AG09309 (cell line): ENCODE data around the gene KCNS3.

ENCODE experiments used
- DNase-seq: peaks from one replicate; pipeline ENCODE4 v3.0.0-alpha.2; 2010; ENCODE audit warnings: low read depth
- H3K4me3 ChIP-seq: 2 replicates; pipeline ENCODE4 v1.5.1; 2011; ENCODE audit warnings: mild to moderate bottlenecking, low read depth, low read length, moderate library complexity; ENCODE audit not compliant: control insufficient read depth
- TF ChIP-seq, protein P1 (sequence below): IDR thresholded peaks from 2 replicates; pipeline ENCODE4 v1.5.1; 2011; ENCODE audit warnings: mild to moderate bottlenecking, low read depth, low read length, inconsistent platforms; ENCODE audit not compliant: insufficient read depth, control insufficient read depth; ENCODE audit errors: missing control alignments

Gene KCNS3

DNA sequence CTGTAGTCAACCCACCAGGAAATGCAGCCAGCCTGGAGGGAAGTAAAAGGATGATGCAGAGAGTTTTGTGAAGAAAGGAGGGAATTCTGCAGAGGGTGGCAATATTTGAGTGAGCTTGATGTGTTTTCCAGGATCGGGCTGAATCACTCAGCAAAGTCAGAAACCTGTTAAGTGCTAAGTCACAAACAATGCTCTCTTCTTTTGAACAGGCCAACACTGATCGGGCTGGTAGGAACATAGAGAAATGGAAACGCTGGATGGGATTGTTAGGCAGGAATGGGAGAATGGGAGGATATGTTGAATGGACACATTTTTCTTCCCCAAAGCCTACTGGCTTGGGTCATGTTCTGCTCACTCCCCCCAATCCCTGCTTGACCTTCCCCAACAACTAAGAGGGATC, 36.6 kb downstream of the KCNS3 start:
- no peak overlapping the region for H3K4me3 ChIP-seq
- DNase-seq, result no peak
- TF ChIP-seq, protein P1, sequence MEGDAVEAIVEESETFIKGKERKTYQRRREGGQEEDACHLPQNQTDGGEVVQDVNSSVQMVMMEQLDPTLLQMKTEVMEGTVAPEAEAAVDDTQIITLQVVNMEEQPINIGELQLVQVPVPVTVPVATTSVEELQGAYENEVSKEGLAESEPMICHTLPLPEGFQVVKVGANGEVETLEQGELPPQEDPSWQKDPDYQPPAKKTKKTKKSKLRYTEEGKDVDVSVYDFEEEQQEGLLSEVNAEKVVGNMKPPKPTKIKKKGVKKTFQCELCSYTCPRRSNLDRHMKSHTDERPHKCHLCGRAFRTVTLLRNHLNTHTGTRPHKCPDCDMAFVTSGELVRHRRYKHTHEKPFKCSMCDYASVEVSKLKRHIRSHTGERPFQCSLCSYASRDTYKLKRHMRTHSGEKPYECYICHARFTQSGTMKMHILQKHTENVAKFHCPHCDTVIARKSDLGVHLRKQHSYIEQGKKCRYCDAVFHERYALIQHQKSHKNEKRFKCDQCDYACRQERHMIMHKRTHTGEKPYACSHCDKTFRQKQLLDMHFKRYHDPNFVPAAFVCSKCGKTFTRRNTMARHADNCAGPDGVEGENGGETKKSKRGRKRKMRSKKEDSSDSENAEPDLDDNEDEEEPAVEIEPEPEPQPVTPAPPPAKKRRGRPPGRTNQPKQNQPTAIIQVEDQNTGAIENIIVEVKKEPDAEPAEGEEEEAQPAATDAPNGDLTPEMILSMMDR, result no peak

DNA sequence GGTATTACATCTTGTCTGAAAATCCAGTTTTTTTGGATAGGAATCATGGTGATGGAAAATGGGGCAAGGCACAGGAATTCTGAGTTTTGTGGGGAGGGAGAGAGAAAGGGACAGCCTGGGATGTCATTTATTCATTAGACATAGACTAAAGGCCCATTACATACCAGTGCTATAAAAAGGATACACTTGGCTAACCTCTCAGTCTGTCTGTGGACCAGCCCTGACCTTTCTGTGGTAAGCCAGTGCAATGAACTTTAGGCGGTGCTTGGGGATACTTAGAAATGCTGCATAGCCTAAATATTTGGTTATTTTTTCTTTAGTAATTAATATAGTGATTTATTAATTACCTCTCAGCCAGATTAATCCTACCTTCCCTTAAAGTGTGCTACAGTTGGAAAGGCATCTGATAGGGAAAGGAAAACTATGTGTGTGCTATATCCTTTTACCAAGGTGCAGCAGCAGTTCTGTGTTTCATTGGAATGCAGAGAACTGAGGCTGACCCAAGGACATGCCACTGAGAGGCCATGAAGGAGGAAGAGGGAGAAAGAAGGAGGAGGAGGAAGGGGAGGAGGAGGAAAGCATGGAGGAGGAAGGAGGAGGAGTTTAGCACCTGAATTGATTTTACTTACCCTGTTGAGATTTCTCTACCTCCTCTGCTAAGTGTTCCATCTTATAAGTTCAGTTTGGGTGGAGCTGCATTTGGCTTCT, 37.5 kb downstream of the KCNS3 start:
- DNase-seq, result no peak
- H3K4me3 ChIP-seq, result no peak overlapping the region
- TF ChIP-seq, protein P1, result no peak

DNA sequence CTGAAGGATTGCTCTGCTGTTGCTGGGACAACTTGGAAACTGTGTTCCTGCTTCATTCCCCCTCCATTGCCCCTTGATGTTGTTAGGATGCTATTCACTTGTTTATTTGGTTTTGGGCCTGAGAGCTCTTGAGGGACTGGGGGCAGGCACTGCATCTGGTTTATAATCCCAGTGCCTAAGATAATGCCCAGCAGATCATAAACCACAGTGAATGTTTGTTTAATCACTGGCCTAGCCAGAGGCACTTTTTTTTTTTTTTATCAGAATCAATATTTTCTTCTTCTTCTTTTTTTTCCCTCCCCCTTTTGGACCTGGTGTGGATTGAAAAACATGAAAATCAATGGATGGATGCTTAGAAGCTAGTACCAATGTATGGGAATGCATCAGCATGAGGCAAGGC, 38.1 kb downstream of the KCNS3 start:
- no peak for DNase-seq
- TF ChIP-seq, protein P1, result no peak
- H3K4me3 ChIP-seq, result no peak overlapping the region

DNA sequence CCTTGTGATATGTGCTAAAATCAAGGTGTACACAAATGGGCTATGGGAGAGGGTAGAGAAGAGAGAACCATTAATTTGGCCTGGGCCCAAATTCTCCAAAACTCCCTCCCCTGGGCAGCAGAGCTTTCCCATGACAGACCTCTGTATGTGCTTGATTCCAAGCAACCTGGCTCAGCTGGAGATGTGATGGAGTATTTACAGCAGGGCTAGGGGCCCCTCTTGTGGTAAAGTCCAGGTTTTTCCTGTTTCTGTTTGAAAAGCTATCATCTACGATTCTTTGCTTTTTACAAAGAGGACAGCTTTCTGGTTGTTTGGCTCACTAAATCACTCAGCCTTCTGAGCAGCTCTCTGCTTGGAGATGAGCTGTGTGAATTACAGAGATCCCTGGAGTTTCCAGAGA, 40.3 kb downstream of the KCNS3 start:
- TF ChIP-seq, protein P1, result no peak
- no peak for DNase-seq
- H3K4me3 ChIP-seq, result no peak overlapping the region

DNA sequence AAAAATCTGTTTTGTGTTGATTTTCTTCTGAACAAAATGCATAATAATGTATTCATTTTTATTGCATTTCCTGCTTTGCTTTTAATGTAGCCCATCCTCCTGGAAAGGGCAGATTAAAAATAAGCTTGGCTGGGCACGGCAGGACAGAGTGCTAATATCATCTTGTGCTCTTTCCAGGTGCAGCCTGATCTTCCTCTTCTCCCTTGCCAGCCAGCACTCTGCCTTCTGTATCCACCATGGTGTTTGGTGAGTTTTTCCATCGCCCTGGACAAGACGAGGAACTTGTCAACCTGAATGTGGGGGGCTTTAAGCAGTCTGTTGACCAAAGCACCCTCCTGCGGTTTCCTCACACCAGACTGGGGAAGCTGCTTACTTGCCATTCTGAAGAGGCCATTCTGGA, 52.3 kb downstream of the KCNS3 start:
- TF ChIP-seq, protein P1, result no peak
- no peak for DNase-seq
- H3K4me3 ChIP-seq, result no peak overlapping the region

DNA sequence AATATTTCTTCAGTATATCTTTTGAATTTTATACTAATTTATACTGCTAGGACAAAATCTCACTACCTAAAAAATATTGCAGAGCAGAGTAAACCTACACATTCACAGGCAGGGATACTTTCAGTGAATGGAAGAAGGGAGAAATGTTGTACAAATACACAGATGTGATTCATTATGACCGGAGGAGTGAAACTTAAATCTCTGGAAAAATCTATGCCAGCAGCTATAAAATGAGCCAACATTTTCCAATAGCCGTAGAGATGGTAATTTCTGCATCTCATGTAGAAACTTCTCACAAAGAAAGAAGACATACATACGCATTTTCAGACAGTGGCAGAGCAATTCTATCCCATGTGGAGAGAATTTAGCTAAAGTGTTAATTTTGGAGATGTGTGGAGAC, 54.8 kb downstream of the KCNS3 start:
- TF ChIP-seq, protein P1, result no peak
- H3K4me3 ChIP-seq, result no peak overlapping the region
- DNase-seq, result no peak
